ENCODE measurements around the gene LRRTM2.
"Not testable (repeated sequence)": the region's sequence is repeated elsewhere in the genome, so short reads cannot be mapped to it uniquely, and the experiment has no call there.

Gene LRRTM2

GRCh38 chr5:138874771-138875551 is at the start of gene LRRTM2:
Gene LRRTM2 (minus strand): TSS chr5:138875335. CDS start chr5:138874911, 424 bp downstream.
- no peak for DNase-seq

- DNase-seq, result no peak
These were observed 47.4 kb upstream of the LRRTM2 start for GRCh38 chr5:138922494-138922893.

GRCh38 chr5:138921362-138921761 is 46.2 kb upstream of the LRRTM2 start:
- not testable (repeated sequence) for DNase-seq

- DNase-seq, result no peak
These were observed 45.0 kb upstream of the LRRTM2 start for GRCh38 chr5:138920181-138920580.

- no peak for DNase-seq
These were observed 43.6 kb upstream of the LRRTM2 start for GRCh38 chr5:138918686-138919085.

- no peak for DNase-seq
These were observed 39.2 kb upstream of the LRRTM2 start for GRCh38 chr5:138914338-138914737.

- no peak for DNase-seq
These were observed 38.6 kb upstream of the LRRTM2 start for GRCh38 chr5:138913773-138914172.

- DNase-seq, result no peak
These were observed 37.0 kb upstream of the LRRTM2 start for GRCh38 chr5:138912093-138912492.

- DNase-seq, result no peak
These were observed 36.3 kb upstream of the LRRTM2 start for GRCh38 chr5:138911441-138911840.

GRCh38 chr5:138910546-138911185 is 35.5 kb upstream of the LRRTM2 start:
- no peak for DNase-seq

GRCh38 chr5:138909734-138910133 is 34.6 kb upstream of the LRRTM2 start:
- no peak for DNase-seq

- no peak for DNase-seq
These were observed 30.4 kb upstream of the LRRTM2 start for GRCh38 chr5:138905541-138905940.

- DNase-seq, result no peak
These were observed 28.1 kb upstream of the LRRTM2 start for GRCh38 chr5:138903130-138903775.

GRCh38 chr5:138901716-138902115 is 26.6 kb upstream of the LRRTM2 start:
- no peak for DNase-seq

GRCh38 chr5:138900281-138900965 is 25.3 kb upstream of the LRRTM2 start:
- no peak for DNase-seq

- DNase-seq, result no peak
These were observed 23.6 kb upstream of the LRRTM2 start for GRCh38 chr5:138898742-138899141.

- no peak for DNase-seq
These were observed 23.2 kb upstream of the LRRTM2 start for GRCh38 chr5:138898299-138898698.

- DNase-seq, result no peak
These were observed 20.8 kb upstream of the LRRTM2 start for GRCh38 chr5:138895918-138896317.

- no peak for DNase-seq
These were observed 15.5 kb upstream of the LRRTM2 start for GRCh38 chr5:138890644-138891043.

- DNase-seq, result no peak
These were observed 14.9 kb upstream of the LRRTM2 start for GRCh38 chr5:138889994-138890393.

GRCh38 chr5:138884554-138884953 is 9.4 kb upstream of the LRRTM2 start:
- no peak for DNase-seq

- no peak for DNase-seq
These were observed 9.0 kb upstream of the LRRTM2 start for GRCh38 chr5:138884094-138884493.

- no peak for DNase-seq
These were observed 8.1 kb upstream of the LRRTM2 start for GRCh38 chr5:138883211-138883610.

All from activated CD4-positive, alpha-beta T cell treated with anti-CD3 and anti-CD28 coated beads, Interleukin-2, amount 50 U/mL, for 1 hour (primary cell).